ENCODE data around the gene PRPF6.

The PRPF6 gene

DNA sequence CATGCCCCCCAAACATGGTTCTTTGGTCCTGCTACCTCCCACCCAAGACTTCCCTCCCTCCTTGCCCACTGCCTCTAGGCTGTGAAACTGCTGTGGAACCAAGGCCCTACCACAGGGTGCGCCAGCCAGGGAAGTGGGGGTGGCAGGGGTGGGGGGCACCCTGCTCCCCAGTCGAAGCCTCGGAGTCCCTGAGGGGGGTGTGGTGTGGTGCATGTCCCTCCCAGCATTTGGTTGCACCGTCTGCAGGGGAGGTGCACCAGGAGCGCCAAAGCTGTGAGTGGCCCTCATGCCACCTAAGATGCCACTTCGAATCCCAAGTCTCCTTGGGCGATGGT is 96.6 kb downstream of the PRPF6 start:
- DNase-seq (ENCODE audit: low read depth), result no peak

DNA sequence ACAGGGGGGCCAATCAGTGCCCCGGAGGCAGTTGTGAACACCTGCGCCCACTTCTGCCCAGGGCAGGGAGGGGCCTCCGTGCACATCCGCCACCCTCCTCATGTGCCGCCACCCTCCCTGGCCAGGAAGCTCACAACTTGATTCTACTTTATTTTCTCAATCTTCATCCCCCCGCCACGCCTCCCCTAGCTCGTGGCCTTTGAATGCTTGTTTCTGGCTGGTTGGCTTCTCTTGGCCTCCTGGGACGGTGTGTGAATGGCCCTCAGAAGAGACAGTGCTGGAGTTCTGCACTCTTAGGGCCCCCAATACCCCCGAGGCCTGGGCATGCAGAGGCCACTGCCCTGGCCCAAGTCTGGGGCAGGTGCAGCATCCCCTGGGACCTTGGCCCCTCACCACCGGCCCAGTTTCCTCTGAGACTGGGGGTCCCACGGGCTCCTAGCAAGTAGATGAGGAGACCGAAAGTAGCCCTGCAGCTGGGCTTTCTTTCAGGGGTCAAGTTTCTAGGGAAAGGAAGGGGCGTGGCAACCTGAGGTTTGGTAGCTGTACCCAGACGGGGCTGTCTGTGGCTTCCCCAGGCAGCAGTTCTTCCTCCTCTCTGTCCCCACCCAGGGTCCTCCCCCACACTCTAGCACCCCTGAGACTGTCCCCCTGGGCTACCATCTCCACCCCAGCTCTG is 97.1 kb downstream of the PRPF6 start:
- DNase-seq (ENCODE audit: low read depth), result peak; percentile 48

GRCh38 chr20:64078934-64079272 is 98.0 kb downstream of the PRPF6 start:
- DNase-seq (ENCODE audit: low read depth), result no peak

GRCh38 chr20:64079273-64080012 is 98.5 kb downstream of the PRPF6 start, which contains the start of gene RGS19:
Gene RGS19, minus strand, starts transcription at chr20:64079518. Its CDS starts 2,632 bp downstream, at chr20:64076886.
- DNase-seq (ENCODE audit: low read depth), result peak; percentile 69

- peak; percentile 63 for DNase-seq (ENCODE audit: low read depth)
Measured at GRCh38 chr20:64080013-64080812, 99.3 kb downstream of the PRPF6 start, which contains the start of gene OPRL1. Gene OPRL1, plus strand, starts transcription at chr20:64080082. Its CDS starts 12,639 bp downstream, at chr20:64092721.

GRCh38 chr20:64080813-64081623 is 100.1 kb downstream of the PRPF6 start:
- DNase-seq (ENCODE audit: low read depth), result no peak

DNA sequence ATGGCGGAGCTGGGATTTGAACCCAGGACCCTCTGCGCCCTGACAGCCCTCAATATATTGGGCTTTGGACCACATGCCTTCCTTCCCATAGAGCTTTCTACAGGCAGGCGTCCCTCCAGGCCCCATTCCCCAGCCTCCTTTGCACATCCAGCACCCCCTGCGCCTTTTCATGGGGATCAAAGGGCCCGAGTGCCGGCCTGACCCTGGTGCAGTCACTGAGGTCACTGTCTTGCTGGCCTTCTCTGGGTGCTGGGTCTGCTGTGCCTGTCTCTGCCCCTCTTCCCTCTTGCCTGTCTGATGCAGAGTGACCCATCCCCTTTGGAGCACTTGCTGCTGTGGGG is 100.7 kb downstream of the PRPF6 start:
- DNase-seq (ENCODE audit: low read depth), result no peak

DNA sequence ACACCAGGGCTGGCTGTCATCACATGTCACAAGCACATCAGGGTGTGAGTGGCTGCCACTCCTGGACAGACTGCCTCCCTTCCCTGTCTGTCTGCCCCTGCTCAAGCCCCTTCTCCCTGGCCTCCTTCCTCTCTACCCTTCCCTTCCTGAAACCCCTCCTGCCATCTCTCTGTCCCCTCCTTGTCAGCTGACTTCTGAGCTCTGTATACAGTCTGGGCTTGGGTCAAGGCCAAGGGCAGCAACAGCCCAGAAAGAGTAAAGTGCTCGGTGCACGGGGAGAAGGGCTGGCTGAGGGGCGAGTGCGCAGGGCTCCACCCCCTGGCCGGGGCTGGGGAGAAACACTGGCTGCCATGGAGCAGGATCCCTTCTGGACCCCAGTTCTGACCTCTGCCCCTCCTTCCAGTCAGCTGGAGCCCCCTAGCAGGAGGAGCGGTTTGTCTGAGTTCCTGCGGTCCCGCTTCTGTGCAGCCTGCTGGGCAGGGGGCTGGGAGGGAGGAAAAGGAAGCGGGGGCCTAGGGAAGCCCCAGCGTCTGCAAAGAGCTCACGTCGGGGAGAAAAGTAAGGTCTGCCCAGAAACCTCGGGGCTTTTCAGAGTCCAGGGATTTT is 101.3 kb downstream of the PRPF6 start:
- no peak for DNase-seq (ENCODE audit: low read depth)
